NOMO-1 treated with dmso at 0.1 percent for 144 hours (cell line): ENCODE results near the gene C11orf54.

Experiments used
- DNase-seq: peaks from one replicate; lab custom pipeline; 2025; ENCODE audit not compliant: unreplicated experiment; lab: John Stamatoyannopoulos, UW

The C11orf54 gene

DNA sequence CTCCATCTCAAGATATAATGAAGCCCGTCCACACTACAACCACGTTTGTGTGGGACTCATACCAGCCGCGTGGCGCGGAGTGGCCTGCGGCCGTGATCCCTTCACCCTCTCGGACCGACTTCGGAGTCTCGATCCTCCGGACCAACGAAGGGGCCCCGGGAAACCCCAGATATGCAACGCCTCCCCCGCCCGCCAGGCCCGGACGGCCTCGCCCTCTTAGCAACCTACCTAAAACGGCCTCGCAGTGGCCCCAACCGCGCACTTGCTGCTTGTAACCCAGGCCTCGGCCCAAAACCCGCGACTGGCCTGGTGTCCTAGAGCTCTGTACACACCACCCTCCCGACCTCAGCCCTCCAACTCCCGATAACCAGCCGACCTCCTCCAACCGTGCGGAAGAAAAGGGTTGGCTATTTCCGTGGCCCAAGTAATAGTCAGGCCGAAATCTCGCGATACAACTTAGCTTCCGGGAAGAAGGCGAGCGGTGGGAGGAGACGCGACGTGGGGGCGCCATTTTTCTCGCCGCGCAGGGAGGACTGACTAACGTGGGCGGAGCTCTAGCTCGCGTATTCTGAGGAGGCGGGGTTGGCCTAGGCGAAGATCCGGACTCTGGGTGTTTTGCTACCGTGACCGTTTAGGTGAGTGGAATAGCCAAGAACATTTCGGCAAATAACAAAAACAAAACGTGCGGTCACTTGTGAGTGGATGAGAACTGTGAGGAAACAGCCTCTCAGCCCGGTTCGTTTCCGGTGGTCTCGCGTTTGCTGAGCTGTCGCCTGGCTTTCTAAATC is at the start of gene C11orf54, which contains the start of gene TAF1D:
Gene C11orf54, plus strand, starts transcription at position 579 of the 788 bp plus-strand sequence. CDS start 5,722 bp downstream, outside the sequence.
Gene TAF1D, minus strand, starts transcription at position 402 of the 788 bp plus-strand sequence. CDS start 2,191 bp downstream, outside the sequence.
- DNase-seq, result peak; percentile 97

DNA sequence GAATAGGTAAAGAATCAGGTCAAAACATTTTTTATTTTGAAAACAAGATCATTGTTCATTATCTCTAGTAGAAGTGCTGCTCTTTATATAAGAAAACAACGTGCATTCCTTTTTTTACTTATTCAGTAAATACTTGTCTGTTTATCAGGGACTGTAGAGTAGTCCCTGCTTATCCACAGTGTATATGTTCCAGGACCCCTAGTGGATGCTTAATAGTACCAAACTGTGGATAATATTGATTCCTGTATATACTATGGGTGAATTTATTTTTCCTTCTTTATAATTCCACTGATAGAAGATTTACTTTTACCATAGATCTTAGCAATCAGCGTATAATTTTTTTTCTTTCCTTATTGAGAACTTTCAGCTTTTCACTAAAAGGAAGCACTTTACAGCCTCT is 47.4 kb upstream of the C11orf54 start:
- no peak for DNase-seq

DNA sequence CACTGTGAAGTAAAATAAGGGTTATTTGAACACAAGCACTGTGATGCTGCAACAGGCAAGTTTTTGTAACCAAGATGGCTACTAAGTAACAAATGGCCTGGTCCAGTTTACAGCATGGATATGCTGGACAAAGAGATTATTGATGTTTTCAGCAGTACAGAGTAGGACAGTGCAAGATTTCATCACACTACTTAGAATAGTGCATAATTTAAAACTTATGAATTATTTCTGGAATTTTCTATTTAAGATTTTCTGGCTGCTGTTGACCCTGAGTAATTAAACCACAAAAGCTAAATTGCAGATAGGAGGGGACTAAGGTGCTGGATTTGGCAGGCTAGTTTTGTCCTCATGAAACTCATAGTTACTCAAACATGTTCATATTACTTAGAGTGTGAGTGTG is 46.9 kb upstream of the C11orf54 start:
- DNase-seq, result no peak

DNA sequence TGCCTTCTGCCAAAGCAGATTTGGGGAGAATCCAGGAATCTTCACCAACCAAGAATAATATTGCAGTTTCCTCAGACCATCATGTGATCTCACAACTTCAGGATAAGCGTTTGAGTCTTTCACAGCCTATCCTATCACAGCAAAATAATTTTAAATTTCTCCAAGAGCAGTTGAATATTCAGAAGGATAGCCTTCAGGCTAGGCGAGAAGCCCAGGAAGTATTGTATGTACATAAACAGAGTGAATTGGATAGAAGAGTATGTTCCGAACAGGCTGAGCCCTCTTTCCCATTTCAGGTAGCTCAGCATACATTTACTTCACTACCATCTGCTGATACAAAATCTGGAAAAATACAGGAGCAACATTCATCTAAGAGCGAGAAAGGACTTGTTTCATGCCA is 43.9 kb upstream of the C11orf54 start:
- DNase-seq, result no peak

DNA sequence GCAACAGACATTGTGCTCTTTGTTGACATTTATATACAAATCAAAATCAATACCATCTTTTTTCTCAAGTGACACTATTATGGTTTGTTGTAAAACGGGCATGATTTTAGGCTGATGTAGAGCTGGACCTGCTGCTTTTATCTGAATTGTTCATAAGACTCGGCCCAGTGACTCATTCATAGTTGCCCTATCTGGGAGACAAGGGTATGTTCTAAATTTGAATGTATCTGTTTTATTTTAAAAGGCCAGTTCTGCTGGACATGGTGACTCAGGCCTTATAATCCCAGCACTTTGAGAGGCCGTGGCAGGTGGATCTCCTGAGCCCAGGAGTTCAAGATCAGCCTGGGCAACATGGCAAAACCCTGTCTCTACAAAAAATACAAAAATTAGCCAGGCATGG is 40.6 kb upstream of the C11orf54 start:
- DNase-seq, result no peak

DNA sequence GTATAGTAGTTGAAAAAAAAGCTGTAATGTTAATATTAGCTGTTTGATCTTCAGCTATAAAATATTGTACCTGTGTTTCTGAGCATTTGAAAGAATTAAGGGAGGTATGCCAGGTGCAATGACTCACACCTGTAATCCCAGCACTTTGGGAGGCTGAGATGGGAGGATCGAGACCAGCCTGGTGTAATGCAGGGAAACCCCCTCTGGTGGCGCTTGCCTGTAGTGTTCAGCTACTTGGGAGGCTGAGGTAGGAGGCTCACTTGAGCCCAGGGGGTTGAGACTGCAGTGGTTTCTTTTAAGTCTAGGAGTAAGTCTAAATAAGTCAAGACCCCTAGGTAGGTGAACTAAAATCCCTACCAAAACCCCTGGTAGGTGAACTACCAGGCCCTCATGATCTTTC is 37.2 kb upstream of the C11orf54 start:
- no peak for DNase-seq

DNA sequence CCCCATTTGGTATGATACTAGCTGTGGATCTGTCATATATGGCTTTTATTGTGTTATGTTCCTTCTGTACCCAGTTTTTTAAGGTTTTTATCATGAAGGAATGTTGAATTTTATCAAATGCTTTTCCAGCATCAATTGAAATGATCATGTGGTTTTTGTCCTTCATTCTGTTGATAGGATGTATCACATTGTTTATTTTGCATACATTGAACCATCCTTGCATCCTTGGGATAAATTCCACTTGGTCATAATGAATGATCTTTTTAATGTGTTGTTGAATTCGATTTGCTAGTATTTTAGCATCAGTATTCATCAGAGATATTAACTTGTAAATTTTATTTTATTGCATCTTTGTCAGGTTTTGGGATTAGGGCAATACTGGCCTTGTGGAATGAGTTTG is 31.2 kb upstream of the C11orf54 start:
- DNase-seq, result no peak

DNA sequence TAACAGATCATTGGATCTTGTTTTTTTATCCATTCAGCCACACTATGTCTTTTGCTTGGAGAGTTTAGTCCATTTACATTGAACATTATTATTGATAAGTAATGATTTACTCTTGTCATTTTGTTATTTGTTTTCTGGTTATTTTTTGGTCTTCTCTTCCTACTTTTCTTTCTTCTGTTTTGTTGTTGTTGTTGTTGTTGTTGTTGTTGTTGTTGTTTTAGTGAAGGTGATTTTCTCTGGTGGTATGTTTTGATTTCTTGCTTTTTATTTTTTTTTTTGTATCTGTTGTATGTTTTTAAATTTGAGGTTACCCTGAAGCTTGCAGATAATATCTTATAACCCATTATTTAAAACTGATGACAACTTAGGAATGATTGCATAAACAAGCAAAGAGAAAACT is 28.8 kb upstream of the C11orf54 start:
- no peak for DNase-seq

DNA sequence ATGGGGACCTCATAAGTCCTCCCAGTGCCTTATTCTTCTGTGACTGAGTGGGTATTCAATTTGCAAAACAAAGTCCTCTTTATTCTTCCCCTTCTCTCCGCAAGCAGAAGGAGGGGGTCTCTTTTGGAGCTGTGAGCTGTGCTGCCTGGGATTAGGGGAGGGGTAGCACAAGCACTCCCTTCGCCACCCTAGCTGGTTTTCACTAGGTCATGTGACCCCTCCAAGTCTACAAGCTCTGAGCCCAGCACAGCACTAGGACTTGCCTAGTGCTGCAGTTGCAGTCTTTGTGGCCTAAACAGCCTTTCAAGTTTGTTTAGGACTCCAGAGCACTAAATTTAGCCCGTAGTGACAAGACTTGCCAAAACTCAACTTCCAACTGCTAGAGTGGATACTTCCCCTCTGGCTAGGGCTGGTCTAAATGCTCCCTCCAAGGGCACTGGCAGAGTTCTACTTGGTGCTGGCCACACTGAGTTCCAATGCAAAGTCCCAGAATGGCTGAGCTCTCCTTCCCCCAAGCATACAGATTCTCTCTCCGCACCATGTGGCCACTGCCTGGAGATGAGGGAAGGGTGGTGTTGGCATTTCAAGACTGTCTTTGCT is 25.6 kb upstream of the C11orf54 start:
- DNase-seq, result no peak

DNA sequence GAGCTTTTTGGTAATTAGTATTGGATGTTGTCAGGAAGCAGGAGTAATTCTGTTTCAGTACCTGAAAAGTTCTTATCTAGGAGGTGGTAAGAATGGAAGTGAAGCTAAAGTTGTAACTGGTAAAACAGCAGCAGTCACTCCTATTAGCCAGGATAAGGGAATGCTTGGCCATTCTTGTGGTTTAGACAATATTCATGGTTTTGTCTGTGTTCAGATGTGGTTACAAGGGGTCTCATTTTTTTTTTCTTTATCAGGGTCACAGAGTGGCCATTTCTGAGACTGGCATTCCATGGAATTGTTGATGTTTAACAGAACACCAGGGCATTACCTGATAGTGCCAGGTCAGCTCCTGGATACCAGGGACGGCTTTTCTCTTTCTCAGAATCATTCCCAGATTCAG is 24.0 kb upstream of the C11orf54 start:
- no peak for DNase-seq

DNA sequence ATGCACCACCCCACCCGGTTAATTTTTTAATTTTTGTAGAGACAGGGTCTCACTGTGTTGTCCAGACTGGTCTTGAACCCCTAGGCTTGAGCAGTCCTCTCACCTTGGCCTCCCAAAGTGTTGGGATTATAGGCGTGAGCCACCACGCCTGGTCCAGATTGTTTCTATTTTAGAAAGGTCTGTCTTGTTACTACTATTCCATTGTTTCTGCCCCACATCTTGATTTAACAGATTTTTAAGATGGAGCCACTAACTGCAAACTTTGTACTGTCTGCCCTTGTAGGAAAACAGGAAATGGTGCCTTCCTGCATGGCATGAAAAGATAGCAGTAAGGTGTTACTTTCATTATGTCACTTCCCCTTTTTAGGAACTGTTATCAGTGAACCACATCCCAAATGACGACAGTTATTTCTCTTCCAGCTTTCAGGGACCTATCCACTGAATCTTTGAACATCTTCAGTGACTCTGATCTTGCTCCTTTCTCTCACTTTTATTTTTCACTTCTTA is 23.4 kb upstream of the C11orf54 start:
- DNase-seq, result peak; percentile 24

DNA sequence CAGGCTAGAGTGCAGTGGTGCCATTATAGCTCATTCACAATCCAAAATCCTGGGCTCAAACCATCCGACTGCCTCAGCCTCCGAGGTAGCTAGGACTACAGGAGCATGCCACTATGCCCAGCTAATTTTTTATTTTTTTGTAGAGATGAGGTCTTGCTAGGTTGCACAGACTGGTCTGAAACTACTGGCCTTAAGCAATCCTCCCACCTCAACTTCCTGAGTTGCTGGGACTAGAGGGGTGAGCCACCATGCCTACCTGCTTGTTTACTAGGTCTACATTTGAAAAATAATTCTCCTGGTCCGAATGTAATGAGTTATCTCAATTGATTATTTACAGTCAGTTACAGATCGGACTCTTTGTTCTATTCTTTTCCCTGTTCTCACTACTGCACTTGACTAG is 22.2 kb upstream of the C11orf54 start:
- no peak for DNase-seq

DNA sequence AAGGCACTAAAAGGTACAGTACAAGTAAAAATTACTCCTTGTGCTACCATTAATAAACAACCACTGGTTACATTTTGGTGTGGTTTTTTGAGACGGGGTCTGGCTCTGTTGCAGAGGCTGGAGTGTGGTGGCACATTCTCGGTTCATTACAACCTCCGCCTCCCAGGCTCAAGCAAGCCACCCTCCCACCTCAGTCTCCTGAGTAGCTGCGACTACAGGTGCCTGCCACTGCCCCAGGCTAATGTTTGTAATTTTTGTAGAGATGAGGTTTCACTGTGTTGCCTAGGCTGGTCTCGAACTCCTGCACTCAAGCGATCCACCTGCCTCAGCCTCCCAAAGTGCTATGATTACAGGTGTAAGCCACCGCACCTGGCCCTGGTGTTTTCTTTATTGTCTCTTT is 20.9 kb upstream of the C11orf54 start:
- DNase-seq, result no peak

DNA sequence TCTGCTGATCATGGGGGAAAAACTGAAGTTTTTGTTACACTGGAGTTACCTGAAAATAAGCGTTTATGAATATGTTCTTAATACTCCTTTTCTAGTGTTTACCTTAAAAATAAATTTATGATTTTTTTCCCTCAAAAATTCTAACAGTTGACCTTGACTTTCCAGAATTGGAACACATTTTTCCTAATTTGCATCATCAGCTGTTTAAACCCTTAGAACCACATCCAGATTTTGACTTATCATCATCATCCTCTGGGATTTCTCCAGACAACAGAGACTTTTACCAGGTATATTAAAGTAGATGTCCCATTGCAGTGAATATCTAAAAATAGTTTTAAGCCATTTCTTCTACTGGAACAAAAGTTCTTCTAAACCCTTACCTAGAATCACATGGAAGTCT is 17.4 kb upstream of the C11orf54 start:
- DNase-seq, result no peak

DNA sequence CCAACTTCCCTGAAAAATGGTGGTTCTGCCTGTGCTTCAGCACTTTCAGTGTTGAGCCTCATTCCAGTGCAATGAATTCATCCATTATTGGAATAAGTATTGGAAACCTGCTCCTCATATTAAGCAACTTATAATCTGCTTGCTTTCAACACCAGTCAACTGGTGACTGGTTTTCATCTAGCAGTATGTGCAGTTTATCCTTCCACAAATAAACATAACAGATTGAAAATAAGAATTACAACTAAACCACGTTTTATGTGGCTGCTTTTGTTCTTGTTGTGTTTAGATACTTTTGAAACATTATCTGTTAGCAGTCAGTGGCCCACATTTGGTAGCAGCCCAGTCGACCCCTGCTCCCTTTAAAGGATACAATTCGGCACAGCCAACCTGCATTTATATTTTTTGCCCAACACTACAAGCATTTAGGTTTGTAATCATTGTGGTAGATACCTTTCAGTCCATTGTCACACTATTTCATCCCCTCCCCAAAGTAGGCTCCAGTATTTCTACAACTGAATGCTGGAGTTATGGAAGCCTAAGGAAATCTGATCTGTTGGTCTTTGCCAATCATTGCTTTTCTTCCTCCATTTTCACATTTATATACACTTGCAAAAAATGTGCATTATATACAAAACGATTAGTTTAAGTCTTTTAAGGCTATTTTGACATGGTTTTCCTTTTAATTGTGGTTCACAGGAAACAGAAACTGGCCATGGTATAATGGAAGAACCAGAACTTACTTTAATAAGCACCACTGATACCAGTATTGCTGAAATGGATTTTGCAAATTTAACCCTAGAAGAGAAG is 13.3 kb upstream of the C11orf54 start:
- no peak for DNase-seq

DNA sequence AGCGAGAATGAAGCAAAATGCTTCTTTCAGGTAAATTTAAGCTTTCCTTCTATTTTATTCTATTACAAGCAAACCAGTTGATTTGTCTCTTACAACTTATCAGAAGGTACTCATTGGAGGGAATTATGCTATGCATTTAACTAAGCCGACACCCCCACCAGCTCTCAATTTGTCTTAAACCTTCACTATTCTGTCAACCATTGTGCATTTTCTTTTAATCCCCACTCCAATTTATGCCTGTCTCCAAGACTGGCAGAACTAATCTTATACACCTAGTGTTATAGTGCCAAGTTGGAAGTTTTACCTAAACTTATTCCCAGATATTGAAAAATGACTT is 12.7 kb upstream of the C11orf54 start:
- DNase-seq, result no peak

DNA sequence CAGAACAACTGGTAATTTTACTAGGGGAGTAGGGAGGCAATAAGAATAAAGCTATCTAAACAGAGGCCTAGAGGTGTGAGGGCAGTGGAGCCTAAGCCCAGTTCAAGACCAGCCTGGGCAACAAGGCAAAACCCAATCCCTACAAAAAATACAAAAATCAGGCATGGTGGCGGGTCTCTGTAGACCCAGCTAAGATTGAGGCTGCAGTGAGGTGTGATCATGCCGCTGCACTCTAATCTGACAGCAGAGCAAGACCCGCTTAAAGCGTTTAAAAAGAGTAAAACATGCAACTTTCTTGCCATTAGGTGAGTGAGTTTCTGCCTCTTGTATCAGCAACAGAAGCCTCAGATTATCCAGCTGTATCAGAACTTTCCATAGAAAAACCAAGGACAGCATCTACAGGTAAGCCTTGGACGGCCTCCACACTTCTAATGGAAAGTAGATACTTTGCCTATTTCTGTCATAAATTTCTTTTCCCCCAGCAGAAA is 12.3 kb upstream of the C11orf54 start:
- no peak for DNase-seq

DNA sequence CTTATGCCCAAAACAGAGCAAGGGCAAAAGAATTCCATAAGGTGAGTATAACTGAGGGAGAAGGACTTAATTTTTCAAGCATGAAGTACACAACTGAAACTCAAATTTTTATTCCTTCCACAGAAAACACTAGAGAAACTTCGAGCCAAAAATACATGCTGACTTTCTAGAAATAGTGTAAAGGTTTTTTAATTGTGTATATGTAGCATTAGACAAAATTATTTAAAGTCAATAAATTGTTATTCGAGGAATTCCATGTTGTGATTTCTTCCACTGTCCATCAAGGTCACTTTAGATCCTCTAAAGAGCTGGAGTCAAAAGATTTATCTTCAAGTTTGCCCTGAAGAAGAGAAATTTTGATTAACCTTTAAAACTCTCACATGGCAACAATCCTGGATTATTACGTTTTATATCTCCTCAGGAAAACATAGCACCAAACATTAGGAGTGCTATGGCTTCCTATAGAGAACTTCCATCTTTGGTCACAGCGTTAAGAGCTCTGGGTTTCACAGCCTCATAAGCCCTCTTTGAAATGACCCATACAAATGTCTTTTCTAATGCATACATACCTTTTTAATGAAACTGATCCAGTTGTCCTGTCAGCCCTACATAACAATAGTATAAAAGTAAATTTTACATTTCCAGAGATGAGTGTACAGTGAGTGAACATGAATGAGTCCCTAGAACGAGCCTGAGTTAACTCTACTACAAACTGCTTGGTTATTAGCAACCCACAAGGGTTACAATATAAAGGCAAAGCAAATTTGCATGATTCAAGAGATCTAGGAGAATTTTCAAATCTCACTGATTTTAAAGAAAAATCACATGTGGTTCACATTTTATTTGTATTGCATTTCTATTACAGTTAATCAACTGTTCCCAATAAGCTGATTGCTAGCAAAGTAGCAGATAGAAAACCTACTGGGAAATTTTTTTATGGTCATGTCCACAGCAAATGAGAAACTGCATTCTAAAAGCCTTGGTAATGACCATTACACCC is 11.1 kb upstream of the C11orf54 start:
- DNase-seq, result no peak

DNA sequence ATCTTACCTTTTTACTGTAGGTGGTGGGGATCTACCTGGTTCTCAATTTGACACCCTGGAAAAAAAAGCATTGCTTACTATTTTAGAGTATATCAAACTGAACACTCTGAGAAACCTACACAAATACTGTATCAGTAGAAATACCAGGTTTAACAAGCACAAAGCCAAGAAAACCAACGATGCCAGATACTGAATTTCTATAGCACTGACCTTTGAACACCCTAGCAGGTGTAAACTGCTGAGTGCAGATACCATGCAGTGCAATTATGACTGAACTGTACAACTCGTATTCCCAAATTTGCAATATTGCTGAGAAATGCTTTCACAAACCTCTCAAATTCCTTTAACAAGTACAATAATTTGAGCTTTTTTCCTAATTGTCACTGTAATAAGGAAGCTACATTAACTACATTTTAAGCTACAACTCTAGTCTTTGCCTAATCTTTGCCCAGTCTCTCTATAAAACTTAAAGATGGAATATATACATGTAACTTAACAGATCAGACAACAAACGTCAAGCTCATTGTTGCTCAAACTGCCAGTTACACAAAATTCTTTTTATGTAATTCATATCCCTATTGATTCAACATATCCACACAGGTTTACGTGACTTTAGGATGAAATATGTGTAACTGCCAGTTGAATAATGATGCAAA is 9.1 kb upstream of the C11orf54 start:
- no peak for DNase-seq

DNA sequence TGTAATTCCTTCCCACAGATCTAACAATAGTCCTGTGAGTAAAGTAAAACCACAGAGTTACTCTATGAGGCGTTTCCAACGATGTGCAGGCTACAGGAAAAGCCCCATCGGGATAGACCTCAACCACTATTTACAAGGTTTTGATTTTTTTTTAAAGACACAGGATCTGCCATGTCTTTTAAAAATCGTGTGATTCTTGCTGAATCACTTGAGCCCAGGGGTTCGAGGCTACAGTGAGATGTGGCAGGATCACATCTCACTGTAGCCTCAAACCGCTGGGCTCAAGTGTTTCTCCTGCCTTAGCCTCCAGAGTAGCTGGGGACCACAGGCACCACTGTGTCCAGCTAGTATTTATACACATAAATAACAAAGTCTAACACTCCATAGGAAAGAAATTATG is 8.0 kb upstream of the C11orf54 start:
- DNase-seq, result no peak
